ENCODE results near the gene EFEMP2.
"Not testable (repeated sequence)": the region's sequence is repeated elsewhere in the genome, so short reads cannot be mapped to it uniquely, and the experiment has no call there.

EFEMP2 gene

DNA sequence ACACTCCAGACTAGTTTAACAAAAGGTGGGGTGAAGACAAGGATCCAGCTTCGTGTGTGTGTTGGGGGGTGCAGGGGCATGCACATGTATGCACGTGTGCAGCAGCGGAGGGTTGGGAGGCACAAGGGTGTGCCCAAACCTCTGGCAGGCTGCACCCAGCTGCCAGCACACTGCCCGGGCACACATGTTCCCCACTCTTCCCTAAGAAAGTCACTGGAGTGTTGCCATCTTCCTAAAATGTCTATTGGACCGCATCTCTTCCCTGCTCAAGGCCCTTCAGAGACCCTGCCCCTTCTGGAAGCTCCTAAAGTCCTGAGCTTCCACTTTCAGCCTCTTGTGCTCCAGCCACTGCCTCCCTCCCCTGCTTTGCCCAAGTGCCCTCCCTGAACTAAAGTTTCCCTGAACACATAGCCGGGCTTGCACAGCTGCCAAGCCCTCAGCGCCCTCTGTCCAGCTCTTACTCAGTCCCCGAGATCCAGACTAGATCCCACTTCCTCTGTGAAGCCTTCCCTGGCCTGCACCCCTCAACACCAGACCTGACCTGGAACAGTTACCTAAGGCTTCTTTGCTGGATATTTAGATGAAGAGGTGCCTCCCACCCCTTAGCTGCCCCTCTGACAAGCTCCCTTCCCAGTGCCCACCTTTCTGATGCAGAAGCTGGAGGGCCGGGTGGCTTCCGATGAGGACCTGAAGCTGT is 20.6 kb downstream of the EFEMP2 start:
- DNase-seq (ENCODE audit: low read depth) = no peak
- no peak overlapping the region for H3K4me3 ChIP-seq (ENCODE audit: low read depth, low read length)
- TF ChIP-seq, protein P1, sequence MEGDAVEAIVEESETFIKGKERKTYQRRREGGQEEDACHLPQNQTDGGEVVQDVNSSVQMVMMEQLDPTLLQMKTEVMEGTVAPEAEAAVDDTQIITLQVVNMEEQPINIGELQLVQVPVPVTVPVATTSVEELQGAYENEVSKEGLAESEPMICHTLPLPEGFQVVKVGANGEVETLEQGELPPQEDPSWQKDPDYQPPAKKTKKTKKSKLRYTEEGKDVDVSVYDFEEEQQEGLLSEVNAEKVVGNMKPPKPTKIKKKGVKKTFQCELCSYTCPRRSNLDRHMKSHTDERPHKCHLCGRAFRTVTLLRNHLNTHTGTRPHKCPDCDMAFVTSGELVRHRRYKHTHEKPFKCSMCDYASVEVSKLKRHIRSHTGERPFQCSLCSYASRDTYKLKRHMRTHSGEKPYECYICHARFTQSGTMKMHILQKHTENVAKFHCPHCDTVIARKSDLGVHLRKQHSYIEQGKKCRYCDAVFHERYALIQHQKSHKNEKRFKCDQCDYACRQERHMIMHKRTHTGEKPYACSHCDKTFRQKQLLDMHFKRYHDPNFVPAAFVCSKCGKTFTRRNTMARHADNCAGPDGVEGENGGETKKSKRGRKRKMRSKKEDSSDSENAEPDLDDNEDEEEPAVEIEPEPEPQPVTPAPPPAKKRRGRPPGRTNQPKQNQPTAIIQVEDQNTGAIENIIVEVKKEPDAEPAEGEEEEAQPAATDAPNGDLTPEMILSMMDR (IDR thresholded peaks at IDR 0.05; ENCODE audit: control insufficient read depth, extremely low read depth, insufficient read depth) = no peak

DNA sequence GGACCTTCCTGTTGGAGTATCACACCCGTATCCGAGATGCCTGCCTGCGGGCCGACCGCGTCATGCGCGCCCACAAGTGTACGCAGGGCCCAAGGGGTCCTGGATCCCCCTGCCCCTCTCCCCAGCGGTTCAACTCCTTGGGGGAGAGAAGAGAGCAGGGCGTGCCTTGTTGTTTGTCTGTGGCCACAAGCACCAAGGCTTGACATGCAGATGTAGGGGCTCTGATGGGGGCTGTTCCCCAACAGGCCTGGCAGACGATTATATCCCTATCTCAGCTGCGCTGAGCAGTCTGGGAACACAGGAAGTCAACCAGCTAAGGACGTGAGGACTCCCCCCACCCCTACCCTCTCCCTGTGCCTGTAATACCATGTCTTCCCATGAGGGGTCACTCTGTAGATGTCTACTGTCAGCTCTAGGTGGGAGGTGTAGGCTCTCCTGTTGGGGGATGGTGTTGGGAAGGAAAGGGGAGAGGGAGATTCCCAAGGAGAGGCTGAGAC is 21.5 kb downstream of the EFEMP2 start:
- TF ChIP-seq, protein P1 (IDR thresholded peaks at IDR 0.05; ENCODE audit: control insufficient read depth, extremely low read depth, insufficient read depth) = no peak
- H3K4me3 ChIP-seq (ENCODE audit: low read depth, low read length) = no peak overlapping the region
- DNase-seq (ENCODE audit: low read depth) = no peak

DNA sequence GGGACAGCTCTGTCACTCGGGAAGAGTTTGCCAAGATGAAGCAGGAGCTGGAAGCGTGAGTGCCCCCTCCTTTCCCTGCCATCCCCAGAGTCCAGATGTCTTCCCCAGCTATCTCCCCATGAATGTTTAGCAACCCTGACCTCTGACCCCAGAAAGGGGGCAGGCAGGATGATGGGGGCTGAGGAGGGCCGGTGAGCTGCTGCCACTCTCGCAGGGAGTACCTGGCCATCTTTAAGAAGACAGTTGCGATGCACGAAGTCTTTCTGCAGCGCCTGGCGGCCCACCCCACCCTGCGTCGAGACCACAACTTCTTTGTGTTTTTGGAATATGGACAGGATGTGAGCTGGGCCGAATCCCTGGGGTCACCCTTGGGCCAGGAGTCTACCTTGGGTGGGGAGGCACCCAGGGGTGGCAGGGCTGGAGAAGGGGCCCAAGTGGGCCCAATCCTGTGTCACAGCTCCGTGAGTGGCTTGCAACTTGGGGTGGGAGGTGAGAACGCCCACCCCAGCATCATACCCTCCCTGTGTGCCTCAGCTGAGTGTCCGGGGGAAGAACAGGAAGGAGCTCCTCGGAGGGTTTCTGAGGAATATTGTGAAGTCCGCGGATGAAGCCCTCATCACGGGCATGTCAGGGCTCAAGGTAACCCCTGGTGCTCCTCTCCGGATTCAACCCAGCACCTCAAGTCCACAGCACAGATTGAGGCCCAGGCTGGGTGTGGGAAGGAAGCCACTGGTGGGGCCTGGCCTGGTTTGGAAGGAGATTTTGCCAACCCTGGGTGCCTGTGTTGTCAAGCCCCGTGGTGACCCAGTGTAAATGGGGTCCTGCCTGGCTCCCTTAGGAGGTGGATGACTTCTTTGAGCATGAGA is 22.1 kb downstream of the EFEMP2 start:
- no peak overlapping the region for H3K4me3 ChIP-seq (ENCODE audit: low read depth, low read length)
- DNase-seq (ENCODE audit: low read depth) = no peak
- TF ChIP-seq, protein P1 (IDR thresholded peaks at IDR 0.05; ENCODE audit: control insufficient read depth, extremely low read depth, insufficient read depth) = no peak

DNA sequence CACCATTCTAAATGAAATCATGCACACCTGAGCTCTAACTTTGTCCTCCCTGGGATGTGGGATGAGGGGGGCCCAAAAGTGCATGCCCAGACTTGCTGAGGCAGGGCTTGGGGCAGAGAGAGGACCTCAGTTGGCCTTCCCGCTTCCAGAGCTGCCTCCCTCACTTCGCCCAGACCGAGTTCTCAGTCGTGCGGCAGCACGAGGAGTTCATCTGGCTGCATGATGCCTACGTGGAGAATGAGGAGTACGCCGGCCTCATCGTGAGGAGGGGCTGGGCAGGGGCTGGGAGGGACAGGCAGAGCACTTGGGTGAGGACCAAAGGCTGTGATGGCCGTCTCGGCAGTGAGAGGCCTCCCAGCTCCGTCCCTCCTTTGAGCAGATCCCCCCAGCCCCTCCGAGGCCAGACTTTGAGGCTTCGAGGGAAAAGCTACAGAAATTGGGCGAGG is 22.8 kb downstream of the EFEMP2 start:
- H3K4me3 ChIP-seq (ENCODE audit: low read depth, low read length) = no peak overlapping the region
- TF ChIP-seq, protein P1 (IDR thresholded peaks at IDR 0.05; ENCODE audit: control insufficient read depth, extremely low read depth, insufficient read depth) = no peak
- no peak for DNase-seq (ENCODE audit: low read depth)

DNA sequence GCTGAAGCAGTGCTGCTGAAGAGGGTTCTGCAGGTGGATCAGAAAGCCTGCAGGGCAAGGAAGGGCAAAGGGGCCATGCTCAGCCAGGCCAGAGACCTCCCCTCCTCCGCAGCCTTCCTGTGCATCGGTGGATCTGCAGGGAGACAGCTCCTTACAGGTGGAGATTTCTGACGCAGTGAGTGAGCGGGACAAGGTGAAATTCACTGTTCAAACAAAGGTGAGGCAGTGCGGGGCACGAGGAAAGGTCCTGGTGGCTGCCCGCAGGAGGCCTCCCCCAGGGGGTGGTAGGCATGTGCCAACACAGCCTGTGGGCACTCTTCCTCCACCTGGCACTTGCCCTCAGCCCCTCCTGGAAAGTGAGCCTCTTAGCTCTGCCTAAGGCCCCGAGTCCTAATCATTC is 23.2 kb downstream of the EFEMP2 start:
- TF ChIP-seq, protein P1 (IDR thresholded peaks at IDR 0.05; ENCODE audit: control insufficient read depth, extremely low read depth, insufficient read depth) = no peak
- DNase-seq (ENCODE audit: low read depth) = no peak

GRCh38 chr11:65848693-65849092 is 23.9 kb downstream of the EFEMP2 start:
- not testable (repeated sequence) for DNase-seq (ENCODE audit: low read depth); H3K4me3 ChIP-seq (ENCODE audit: low read depth, low read length)

More for the DNA sequence above, 23.2 kb downstream of the EFEMP2 start:
- no peak overlapping the region for H3K4me3 ChIP-seq (ENCODE audit: low read depth, low read length)

DNA sequence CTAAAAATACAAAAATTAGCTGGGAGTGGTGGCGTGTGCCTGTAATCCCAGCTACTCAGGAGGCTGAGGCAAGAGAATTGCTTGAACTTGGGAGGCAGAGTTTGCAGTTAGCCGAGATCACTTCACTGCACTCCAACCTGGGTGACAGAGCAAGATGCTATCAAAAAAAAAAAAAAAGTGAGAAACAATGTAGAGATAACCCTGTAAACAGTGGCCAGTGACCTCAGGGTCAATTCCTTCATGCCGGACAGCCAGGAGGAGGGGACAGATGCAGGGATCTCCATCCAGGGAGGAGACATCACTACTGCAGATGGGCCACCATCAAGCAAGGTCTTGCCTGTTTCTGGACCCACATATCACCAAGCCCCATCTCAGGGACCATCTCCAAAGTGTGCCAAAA is 24.9 kb downstream of the EFEMP2 start:
- TF ChIP-seq, protein P1 (IDR thresholded peaks at IDR 0.05; ENCODE audit: control insufficient read depth, extremely low read depth, insufficient read depth) = no peak
- H3K4me3 ChIP-seq (ENCODE audit: low read depth, low read length) = no peak overlapping the region
- DNase-seq (ENCODE audit: low read depth) = no peak

Measured in LNCaP clone FGC (cell line).